VCaP (cell line): ENCODE results near the gene HDAC4.

Experiments
- H3K27ac ChIP-seq: fragments of 450-650 bp; 2 replicates; pipeline ENCODE4 v1.5.1; 2017
- TF ChIP-seq, protein P1 (sequence below): fragments of 450-650 bp; conservative IDR thresholded peaks from 2 replicates; pipeline ENCODE4 v1.5.1; 2017; ENCODE audit warnings: mild to moderate bottlenecking, moderate library complexity

The HDAC4 gene

DNA sequence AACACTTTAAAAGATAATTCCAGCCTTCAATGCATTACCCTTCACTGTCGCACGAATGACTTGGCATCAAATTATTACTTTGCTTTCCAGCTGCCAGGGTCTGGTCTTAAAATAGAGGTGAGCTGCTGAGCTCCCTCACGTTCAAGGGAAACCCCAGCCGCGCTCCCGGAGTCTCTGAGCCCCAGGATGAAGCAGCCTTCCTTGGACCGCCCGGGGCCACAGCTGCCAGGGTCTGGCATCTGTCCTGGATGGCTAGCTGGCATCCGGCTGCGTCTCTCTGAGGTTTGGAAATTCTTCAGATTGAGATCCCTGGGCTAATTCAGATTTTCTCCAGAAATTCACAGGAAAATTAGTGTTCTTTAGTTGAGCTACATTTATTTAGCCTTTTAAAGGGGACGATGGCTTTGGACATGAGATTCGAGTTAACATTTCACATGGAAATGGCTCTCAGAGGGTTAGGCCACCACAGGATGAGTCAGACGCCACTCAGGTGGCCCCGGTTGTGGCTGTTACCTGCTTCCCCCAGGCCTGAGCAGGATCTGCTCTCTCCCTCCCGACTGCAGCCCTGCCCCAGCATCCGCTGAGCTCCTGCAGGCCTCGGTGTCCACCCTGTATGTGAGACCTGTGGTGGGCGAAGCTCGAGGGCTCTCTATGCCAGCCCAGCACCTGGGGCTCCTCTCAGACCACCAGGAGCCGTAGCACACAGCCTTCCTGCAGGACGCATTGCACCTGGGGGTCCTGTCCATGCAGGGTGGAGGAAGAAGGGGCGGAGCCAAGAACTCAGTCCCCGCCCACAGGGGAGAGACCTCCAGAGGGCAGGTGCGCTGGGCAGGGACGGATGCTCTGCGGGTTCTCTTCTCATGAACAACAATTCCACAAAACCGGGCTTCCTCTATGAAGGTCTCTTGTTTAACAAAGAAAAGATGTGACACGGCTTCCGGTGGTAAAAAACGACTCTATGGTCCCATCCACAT is 297.4 kb downstream of the HDAC4 start:
- TF ChIP-seq, protein P1, sequence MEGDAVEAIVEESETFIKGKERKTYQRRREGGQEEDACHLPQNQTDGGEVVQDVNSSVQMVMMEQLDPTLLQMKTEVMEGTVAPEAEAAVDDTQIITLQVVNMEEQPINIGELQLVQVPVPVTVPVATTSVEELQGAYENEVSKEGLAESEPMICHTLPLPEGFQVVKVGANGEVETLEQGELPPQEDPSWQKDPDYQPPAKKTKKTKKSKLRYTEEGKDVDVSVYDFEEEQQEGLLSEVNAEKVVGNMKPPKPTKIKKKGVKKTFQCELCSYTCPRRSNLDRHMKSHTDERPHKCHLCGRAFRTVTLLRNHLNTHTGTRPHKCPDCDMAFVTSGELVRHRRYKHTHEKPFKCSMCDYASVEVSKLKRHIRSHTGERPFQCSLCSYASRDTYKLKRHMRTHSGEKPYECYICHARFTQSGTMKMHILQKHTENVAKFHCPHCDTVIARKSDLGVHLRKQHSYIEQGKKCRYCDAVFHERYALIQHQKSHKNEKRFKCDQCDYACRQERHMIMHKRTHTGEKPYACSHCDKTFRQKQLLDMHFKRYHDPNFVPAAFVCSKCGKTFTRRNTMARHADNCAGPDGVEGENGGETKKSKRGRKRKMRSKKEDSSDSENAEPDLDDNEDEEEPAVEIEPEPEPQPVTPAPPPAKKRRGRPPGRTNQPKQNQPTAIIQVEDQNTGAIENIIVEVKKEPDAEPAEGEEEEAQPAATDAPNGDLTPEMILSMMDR, result no peak
- H3K27ac ChIP-seq, result no peak overlapping the region

DNA sequence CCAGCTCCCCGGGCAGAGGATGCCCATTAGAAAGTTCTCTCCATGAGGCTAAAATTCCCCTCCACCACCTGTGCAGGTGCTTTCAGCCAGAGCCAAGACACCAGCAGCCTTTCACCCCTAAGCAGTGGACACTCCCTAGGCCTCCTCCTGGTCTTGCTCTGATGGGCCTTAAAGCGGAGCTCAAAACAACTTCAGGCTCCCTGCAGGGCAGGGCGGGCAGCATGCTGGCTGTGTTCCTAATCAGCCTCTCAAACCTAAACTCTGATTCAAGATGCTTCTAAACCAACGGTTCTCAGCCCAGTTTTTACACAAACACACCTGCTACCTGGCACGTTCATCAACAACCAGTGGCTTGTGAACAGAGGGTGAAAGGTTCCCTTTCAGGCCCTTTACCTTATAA is 298.6 kb downstream of the HDAC4 start:
- H3K27ac ChIP-seq, result no peak overlapping the region
- TF ChIP-seq, protein P1, result no peak

DNA sequence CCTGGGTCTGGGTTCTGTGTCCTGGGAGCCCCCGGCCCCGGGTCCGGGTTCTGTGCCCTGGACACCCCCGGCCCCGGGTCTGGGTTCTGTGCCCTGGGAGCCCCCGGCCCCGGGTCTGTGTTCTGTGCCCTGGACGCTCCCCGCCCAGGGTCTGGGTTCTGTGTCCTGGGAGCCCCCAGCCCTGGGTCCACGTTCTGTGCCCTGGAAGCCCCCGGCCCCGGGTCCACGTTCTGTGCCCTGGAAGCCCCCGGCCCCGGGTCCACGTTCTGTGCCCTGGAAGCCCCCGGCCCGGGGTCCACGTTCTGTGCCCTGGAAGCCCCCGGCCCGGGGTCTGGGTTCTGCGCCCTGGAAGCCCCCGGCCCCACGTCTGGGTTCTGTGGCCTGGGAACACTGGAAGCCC is 299.0 kb downstream of the HDAC4 start:
- TF ChIP-seq, protein P1, result no peak

DNA sequence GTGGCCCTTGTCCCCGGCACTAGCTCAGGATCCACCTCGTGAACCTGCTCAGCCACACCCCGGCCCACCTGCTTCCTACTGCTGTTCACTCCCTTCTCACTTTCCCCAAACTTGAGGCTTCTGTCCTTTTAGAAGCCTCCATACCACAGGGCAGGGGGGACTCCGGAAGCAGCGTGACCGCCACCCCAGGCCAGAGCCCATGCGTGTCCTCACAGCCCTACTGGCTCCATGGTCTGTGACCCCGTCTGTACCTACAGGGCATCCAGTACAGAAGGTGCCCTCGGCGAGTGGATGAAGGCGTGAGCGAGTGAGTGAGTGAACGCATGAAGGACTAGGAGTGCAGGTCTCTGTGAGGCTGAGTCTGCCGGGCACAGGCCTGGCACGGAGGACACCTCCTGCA is 299.7 kb downstream of the HDAC4 start:
- TF ChIP-seq, protein P1, result no peak
- H3K27ac ChIP-seq, result no peak overlapping the region

More for the DNA sequence above, 299.0 kb downstream of the HDAC4 start:
- H3K27ac ChIP-seq, result no peak overlapping the region

DNA sequence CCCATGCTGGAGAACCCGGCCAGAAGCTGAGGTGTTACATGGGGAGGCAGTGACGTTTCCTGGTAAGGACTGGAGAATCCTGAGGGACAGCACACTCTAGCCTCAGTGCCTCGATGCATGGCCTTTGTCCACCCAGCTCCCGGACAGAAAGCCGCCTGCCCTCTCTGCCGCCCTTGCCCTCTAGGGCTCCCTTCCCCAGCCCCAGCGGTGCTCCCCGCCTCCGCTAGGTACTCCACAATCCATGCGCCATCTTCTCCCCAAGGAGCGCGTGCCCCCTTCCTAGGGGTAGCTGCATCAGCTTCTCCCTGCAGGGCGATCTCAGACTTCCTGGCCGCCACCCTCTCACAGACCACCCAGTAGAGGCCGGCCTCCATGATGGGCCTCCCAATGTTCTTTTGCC is 301.3 kb downstream of the HDAC4 start:
- no peak overlapping the region for H3K27ac ChIP-seq
- TF ChIP-seq, protein P1, result no peak

DNA sequence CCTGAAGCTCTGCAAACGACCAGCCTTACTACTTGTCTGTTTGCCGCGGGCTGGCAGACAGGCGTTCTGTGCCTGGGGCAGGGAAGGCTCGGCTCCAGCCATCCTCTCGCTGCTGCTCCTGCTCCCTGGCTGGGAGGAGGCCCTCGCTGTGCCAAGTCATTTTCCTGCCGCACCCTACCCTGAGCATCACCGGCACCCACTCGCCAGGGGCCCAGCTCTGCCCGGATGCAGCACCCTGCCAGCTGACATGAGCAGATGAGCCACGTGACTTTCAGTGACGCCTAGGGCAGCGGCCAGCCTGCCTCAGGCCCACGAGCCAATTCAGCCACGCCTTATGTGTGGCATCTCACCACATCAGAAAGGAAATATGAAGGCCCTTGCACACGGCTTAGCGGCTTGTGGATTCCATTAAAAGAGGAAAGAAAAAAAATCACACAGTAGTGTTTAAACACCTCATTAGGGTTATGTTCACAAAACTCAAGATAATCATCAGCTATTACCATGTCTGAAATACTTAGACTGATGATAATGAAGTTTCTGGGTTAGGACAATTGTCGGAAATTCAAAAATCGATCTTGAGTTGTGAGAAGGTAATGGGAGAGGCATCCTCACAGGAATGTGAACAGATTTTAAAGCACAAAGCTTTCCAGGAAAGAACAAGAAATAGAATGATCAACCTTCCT is 302.4 kb downstream of the HDAC4 start:
- TF ChIP-seq, protein P1, result no peak

DNA sequence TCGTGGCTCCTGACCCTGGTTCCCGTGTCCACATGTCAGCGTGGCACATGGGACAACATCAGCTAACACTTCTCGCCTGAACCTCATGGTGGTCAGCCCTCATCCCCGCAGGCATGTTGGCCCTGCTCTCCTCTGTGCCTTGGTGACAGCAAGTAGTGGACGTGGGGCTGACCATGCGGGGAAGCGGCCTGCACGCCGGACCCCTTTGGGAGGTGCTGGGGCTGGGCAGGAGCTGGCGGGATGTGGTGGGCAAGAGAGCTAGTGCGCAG is 303.5 kb downstream of the HDAC4 start:
- H3K27ac ChIP-seq, result no peak overlapping the region
- TF ChIP-seq, protein P1, result no peak

More for the DNA sequence above, 302.4 kb downstream of the HDAC4 start:
- no peak overlapping the region for H3K27ac ChIP-seq
